Trophoblast cell (in vitro differentiated cells and primary cell): ENCODE measurements around the gene METTL23.

Source experiments
- DNase-seq, 2 donors: peaks; one replicate each; pipeline ENCODE4 v3.0.0-alpha.2; 2016
- H2AFZ ChIP-seq: 2 replicates; pipeline ENCODE4 v1.6.1; 2013; ENCODE audit warnings: low read length, moderate library complexity, mild to moderate bottlenecking; ENCODE audit not compliant: insufficient read depth, poor library complexity
- H2AK5ac ChIP-seq: 2 replicates; pipeline ENCODE4 v1.6.1; 2013; ENCODE audit warnings: mild to moderate bottlenecking, low read length
- H2BK120ac ChIP-seq: 2 replicates; pipeline ENCODE4 v1.6.1; 2013; ENCODE audit warnings: low read length, mild to moderate bottlenecking, moderate library complexity; ENCODE audit not compliant: insufficient read depth, poor library complexity
- H2BK12ac ChIP-seq: 2 replicates; pipeline ENCODE4 v1.6.1; 2013; ENCODE audit warnings: mild to moderate bottlenecking, low read length, moderate library complexity
- H2BK5ac ChIP-seq: 2 replicates; pipeline ENCODE4 v1.6.1; 2013; ENCODE audit warnings: low read length, low read depth, moderate library complexity, mild to moderate bottlenecking; ENCODE audit not compliant: poor library complexity
- H3K14ac ChIP-seq: 2 replicates; pipeline ENCODE4 v1.6.1; 2013; ENCODE audit warnings: mild to moderate bottlenecking, low read length
- H3K18ac ChIP-seq: 2 replicates; pipeline ENCODE4 v1.6.1; 2013; ENCODE audit warnings: mild to moderate bottlenecking, low read length
- H3K23ac ChIP-seq: 2 replicates; pipeline ENCODE4 v1.6.1; 2013; ENCODE audit warnings: low read length
- H3K27ac ChIP-seq: 2 replicates; pipeline ENCODE4 v1.5.1; 2013; ENCODE audit warnings: low read depth, mild to moderate bottlenecking, inconsistent platforms, low read length, moderate library complexity
- H3K27me3 ChIP-seq: 2 replicates; pipeline ENCODE4 v1.6.1; 2013; ENCODE audit warnings: inconsistent platforms, mild to moderate bottlenecking, low read length, moderate library complexity; ENCODE audit not compliant: insufficient read depth
- H3K36me3 ChIP-seq, 2 experiments: 1 replicate in 1 of 2; 2 replicates in 1 of 2; pipeline ENCODE4 v1.6.1; 2013; ENCODE audit warnings: low read length in 2 of 2, mild to moderate bottlenecking in 2 of 2, moderate library complexity in 1 of 2; ENCODE audit not compliant: insufficient read depth in 2 of 2, control insufficient read depth in 1 of 2
- H3K4ac ChIP-seq: 2 replicates; pipeline ENCODE4 v1.6.1; 2013; ENCODE audit warnings: low read depth, mild to moderate bottlenecking, low read length, moderate library complexity
- H3K4me1 ChIP-seq, 2 experiments: 1 replicate in 1 of 2; 2 replicates in 1 of 2; pipeline ENCODE4 v1.6.1; 2013; ENCODE audit warnings: low read length in 2 of 2, mild to moderate bottlenecking in 2 of 2, moderate library complexity in 1 of 2; ENCODE audit not compliant: insufficient read depth in 2 of 2, control insufficient read depth in 1 of 2
- H3K4me2 ChIP-seq: 2 replicates; pipeline ENCODE4 v1.6.1; 2013; ENCODE audit warnings: inconsistent platforms, mild to moderate bottlenecking, low read length, moderate library complexity
- H3K4me3 ChIP-seq: 2 replicates; pipeline ENCODE4 v1.5.1; 2013; ENCODE audit warnings: mild to moderate bottlenecking, low read depth, low read length, inconsistent platforms
- H3K79me1 ChIP-seq: one replicate; pipeline ENCODE4 v1.6.1; 2013; ENCODE audit warnings: low read length
- H3K79me2 ChIP-seq: 2 replicates; pipeline ENCODE4 v1.6.1; 2013; ENCODE audit warnings: low read length, mild to moderate bottlenecking; ENCODE audit not compliant: control insufficient read depth, insufficient read depth, poor library complexity
- H3K9ac ChIP-seq: 2 replicates; pipeline ENCODE4 v1.6.1; 2013; ENCODE audit warnings: mild to moderate bottlenecking, low read length
- H3K9me3 ChIP-seq: 2 replicates; pipeline ENCODE4 v1.6.1; 2013; ENCODE audit warnings: low read depth, mild to moderate bottlenecking, control low read depth, inconsistent platforms, low read length; ENCODE audit not compliant: insufficient read depth
- H4K12ac ChIP-seq: 2 replicates; pipeline ENCODE4 v1.6.1; 2013; ENCODE audit warnings: low read depth, mild to moderate bottlenecking, low read length, moderate library complexity
- H4K8ac ChIP-seq: 2 replicates; pipeline ENCODE4 v1.6.1; 2013; ENCODE audit warnings: low read depth, mild to moderate bottlenecking, low read length, moderate library complexity
- H4K91ac ChIP-seq: one replicate; pipeline ENCODE4 v1.6.1; 2013; ENCODE audit warnings: low read depth, mild to moderate bottlenecking, low read length, moderate library complexity
- WGBS: extraction: QIAGEN DNeasy Blood & Tissue Kit; methylation state at CpG from one replicate; pipeline ENCODE4 v1.1.7; 2013; ENCODE audit warnings: missing lambda C conversion rate; ENCODE audit not compliant: insufficient read length, insufficient coverage; ENCODE audit errors: extremely low coverage; 5-methylcytosine and 5-hydroxymethylcytosine counted together

The METTL23 gene

DNA sequence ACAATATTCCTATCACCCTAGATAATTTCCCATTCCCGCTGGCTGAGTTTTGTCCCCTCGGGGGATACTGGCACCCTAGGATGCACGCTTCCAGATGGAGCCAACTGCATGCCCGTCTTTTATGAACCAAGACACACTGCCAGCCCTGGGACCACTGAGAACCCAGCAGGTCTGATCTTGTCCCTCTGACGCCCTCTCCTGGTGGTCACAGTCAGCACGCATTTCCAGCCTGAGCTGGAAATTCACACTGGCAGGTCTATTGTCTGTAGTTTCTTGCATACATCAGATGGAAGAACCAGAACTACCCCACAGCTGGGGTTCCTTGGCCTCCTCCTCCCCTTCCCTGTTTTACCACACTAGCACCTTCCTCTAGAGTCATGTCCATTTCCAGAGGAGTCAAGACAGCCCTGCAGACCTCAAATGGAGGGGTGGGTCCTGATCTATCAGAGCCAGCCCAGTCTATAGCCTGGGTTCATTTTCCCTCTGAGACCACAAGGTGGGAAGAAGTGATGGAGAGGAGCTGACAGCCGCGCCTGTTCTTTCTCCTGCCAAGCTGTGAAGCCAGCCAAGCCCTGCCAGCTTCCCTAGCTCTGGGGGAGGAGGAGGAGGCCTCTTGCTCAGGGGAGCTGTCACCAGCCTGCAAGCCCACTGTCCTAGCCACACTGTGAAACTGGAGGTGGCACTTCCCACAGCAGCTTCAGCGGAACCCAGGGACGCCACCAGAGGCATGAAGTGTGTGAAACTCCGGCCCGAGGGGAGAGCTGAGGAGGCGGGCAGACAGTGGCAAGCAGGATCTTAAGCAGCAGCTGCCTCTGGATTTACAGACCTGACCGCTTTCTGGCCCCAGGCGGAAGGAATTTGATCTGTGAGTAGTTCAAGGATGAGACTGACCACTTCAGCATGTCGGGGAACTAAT lies 45.2 kb upstream of the METTL23 start:
- Histone ChIP-seq H4K12ac (no peak overlapping the region), H4K8ac (no peak overlapping the region), H3K9ac (no peak overlapping the region), H3K27me3 (no peaks in the 10 kb centered on the region), H3K14ac (no peak overlapping the region), H3K4me2 (peak overlapping the region; percentile 32), H2BK5ac (no peak overlapping the region), H3K4ac (no peak overlapping the region), H3K4me3 (no peak overlapping the region), H3K79me2 (no peaks in the 10 kb centered on the region), H2AFZ (no peak overlapping the region), H3K79me1 (no peaks in the 10 kb centered on the region), H3K18ac (no peak overlapping the region), H2AK5ac (no peak overlapping the region), H3K23ac (no peak overlapping the region), H3K4me1 (peaks cover 10% of the 10 kb centered on the region in 2 experiments), H3K9me3 (peaks cover 7% of the 10 kb centered on the region), H2BK12ac (no peak overlapping the region), H2BK120ac (no peak overlapping the region), H3K27ac (peak overlapping the region; percentile 18), H3K36me3 (peaks cover 9 to 20% of the 10 kb centered on the region in 2 experiments), H4K91ac (no peak overlapping the region)
- peak; percentile 55 to 80 for DNase-seq
- no CpG with 5 or more reads among the region's 16 CpGs for WGBS

DNA sequence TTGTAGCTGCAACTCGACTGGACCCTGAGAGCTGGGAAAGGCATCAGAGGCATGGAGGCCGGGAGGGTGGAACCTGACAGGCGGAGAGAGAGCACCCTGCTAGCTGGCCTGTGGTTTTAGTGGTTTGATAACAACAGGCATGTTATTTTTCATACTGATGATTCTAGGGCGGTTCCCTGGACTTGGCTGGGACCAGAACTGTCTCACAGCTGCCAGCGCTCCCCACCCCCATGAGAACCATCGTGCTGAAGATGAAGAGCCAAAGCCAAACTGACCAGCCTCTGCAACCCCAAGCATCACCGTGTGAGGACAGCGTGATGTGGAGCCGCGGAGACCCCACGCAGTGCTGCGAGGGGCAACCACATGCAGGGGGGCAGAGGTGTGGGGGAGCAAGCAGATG lies 44.3 kb upstream of the METTL23 start:
- H3K4me3 ChIP-seq = no peak overlapping the region
- H2BK12ac ChIP-seq = no peak overlapping the region
- no peak overlapping the region for H3K14ac ChIP-seq
- H3K79me1 ChIP-seq = no peaks in the 10 kb centered on the region
- H3K36me3 ChIP-seq = peaks cover 9 to 20% of the 10 kb centered on the region in 2 experiments
- no peak overlapping the region for H2AFZ ChIP-seq
- H3K23ac ChIP-seq = no peak overlapping the region
- H4K8ac ChIP-seq = no peak overlapping the region
- H3K27me3 ChIP-seq = no peaks in the 10 kb centered on the region
- H3K9me3 ChIP-seq = peaks cover 8% of the 10 kb centered on the region
- no peak overlapping the region for H3K4ac ChIP-seq
- H3K4me2 ChIP-seq = no peak overlapping the region
- no peaks in the 10 kb centered on the region for H3K79me2 ChIP-seq
- H2AK5ac ChIP-seq = no peak overlapping the region
- H3K27ac ChIP-seq = no peak overlapping the region
- no peak overlapping the region for H3K18ac ChIP-seq
- H2BK120ac ChIP-seq = no peak overlapping the region
- no peak overlapping the region for H4K12ac ChIP-seq
- H3K4me1 ChIP-seq = peaks cover 15% of the 10 kb centered on the region in 2 experiments
- no CpG with 5 or more reads among the region's 12 CpGs for WGBS
- no peak overlapping the region for H2BK5ac ChIP-seq
- H3K9ac ChIP-seq = no peak overlapping the region
- no peak overlapping the region for H4K91ac ChIP-seq
- no peak for DNase-seq

DNA sequence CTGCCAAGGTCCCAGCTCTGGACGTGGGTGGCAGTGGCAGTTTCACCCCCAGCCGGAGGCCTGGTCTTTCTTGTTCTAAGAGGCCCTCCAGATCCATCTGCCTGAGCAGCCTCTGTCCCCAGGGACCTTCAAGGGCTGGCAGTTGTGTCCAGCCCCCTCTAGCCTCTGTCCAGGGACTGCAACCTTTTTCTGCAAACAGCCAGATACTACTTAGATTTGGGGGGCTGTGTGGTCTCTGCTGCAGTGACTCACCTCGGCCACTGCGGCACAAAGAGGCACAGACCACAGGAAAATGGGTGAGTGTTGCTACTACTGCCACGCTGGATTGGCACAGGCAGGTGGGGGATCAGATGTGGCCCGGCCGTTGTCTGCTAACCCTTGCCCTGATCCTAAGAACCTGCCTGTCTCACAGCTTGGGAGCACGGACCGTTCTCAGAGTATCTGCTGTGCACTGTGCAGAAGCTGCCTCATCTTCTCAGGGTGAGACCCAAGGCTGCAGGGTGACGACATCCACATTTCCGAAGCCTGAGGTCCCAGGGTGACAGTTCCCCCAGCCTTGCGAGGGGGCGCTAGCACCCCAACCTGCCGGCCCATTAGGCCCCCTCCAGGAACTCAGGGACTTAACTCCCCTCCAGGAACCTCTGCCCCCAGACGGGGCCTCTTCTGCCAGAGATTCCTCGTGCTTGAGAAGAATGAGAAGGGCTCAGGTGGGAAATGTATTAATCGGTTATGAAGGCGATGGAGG lies 43.5 kb upstream of the METTL23 start:
- H2AFZ ChIP-seq = no peak overlapping the region

DNA sequence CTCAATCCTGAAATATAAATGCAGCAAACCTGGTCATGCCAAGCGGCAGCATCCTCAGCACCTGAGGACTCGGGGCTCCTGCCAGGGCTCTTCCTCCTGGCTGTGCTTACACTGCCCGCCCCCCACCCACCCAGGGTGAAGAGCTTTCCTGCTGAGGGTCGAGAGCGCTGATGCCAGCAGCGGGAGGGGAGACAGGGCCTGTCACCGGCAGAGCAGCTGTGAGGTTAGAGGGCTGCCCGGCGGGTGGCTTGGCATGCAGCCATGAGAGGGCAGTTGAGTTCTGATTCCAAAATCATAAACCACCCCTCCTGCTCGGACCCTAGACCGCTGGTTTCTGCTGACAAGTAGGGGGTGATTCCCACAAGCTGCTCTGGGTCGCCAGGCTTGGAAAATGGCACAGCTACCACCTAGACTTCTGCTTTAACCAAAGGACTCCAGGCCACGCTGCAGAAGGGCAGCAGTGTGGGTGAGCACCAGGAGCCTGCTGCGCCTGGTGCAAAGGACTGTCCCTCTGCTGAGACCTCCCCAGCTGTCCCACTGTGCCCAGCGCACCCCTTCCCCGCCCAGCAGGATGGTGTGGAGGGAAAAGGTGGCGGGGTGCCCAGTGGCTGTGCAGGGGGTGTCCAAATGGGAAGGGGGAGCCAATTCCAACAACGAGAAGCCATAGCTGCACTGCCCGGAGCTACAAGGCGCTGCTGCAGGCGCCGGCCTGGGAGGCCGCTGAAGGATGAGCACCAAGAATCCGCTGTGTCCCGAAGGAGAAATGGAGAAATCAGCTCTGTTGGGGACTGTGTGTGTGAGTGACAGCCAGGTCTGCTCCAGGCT lies 42.5 kb upstream of the METTL23 start:
- H3K27me3 ChIP-seq = no peaks in the 10 kb centered on the region
- H3K79me1 ChIP-seq = no peaks in the 10 kb centered on the region

More for the DNA sequence above, 43.5 kb upstream of the METTL23 start:
- Histone ChIP-seq H3K9me3 (peaks cover 8% of the 10 kb centered on the region), H3K27ac (no peak overlapping the region), H3K4me1 (peaks cover 15% of the 10 kb centered on the region in 2 experiments), H3K27me3 (no peaks in the 10 kb centered on the region), H3K14ac (no peak overlapping the region), H3K79me1 (no peaks in the 10 kb centered on the region), H2AK5ac (no peak overlapping the region), H3K79me2 (no peaks in the 10 kb centered on the region), H4K12ac (no peak overlapping the region), H3K9ac (no peak overlapping the region), H3K4me3 (no peak overlapping the region), H3K36me3 (peaks cover 14 to 20% of the 10 kb centered on the region in 2 experiments), H2BK12ac (no peak overlapping the region), H3K18ac (no peak overlapping the region), H4K8ac (no peak overlapping the region), H3K23ac (no peak overlapping the region), H3K4ac (no peak overlapping the region), H4K91ac (no peak overlapping the region), H2BK120ac (no peak overlapping the region), H3K4me2 (no peak overlapping the region), H2BK5ac (no peak overlapping the region)
- DNase-seq = no peak
- 100% methylated on average over 2 of the region's 18 CpGs for WGBS

More for the DNA sequence above, 42.5 kb upstream of the METTL23 start:
- no peak overlapping the region for H4K91ac ChIP-seq
- H3K4ac ChIP-seq = no peak overlapping the region
- H3K4me3 ChIP-seq = no peak overlapping the region
- H3K23ac ChIP-seq = no peak overlapping the region
- no peak overlapping the region for H3K9ac ChIP-seq
- H2AK5ac ChIP-seq = no peak overlapping the region
- no peak overlapping the region for H4K8ac ChIP-seq
- H2BK120ac ChIP-seq = no peak overlapping the region
- no peaks in the 10 kb centered on the region for H3K79me2 ChIP-seq
- no peak overlapping the region for H3K27ac ChIP-seq
- no peak overlapping the region for H3K4me2 ChIP-seq
- peaks cover 15% of the 10 kb centered on the region in 2 experiments for H3K4me1 ChIP-seq
- peaks cover 14 to 21% of the 10 kb centered on the region in 2 experiments for H3K36me3 ChIP-seq
- H3K18ac ChIP-seq = no peak overlapping the region
- no CpG with 5 or more reads among the region's 25 CpGs for whole genome bisulfite sequencing
- H2BK12ac ChIP-seq = no peak overlapping the region
- H3K14ac ChIP-seq = no peak overlapping the region
- no peak overlapping the region for H2BK5ac ChIP-seq
- no peak overlapping the region for H2AFZ ChIP-seq
- peaks cover 5% of the 10 kb centered on the region for H3K9me3 ChIP-seq
- no peak for DNase-seq
- no peak overlapping the region for H4K12ac ChIP-seq
